CD14-positive monocyte (primary cell): ENCODE data around the gene EDIL3. TPM values are rescaled to one million over a fixed set of nuclear protein-coding genes. Genes with fewer than 3 reads are reported as not detected.

Experiments
- DNase-seq, 3 donors: peaks; one replicate each; pipeline ENCODE4 v3.0.0-alpha.2; 2011 to 2022
- H2AFZ ChIP-seq: 2 replicates; pipeline ENCODE4 v1.6.0; 2012; ENCODE audit warnings: mild to moderate bottlenecking, low read depth, low read length, inconsistent platforms; ENCODE audit not compliant: insufficient read depth, poor library complexity, severe bottlenecking
- H3K27ac ChIP-seq, 2 donors: 1 replicate in 1 of 2; 2 replicates in 1 of 2; pipeline ENCODE4 v1.5.1; 2012 to 2013; ENCODE audit warnings: low read length in 2 of 2, control low read depth in 1 of 2, inconsistent platforms in 1 of 2, low read depth in 1 of 2, mild to moderate bottlenecking in 1 of 2
- H3K27me3 ChIP-seq, 2 donors: one replicate each; pipeline versions ENCODE4 v1.6.0 to v1.6.1; 2011 to 2013; ENCODE audit warnings: low read length in 2 of 2; ENCODE audit not compliant: control insufficient read depth in 2 of 2, insufficient read depth in 2 of 2
- H3K36me3 ChIP-seq, 2 donors: replicated peaks in 1 of 2; 1 replicate in 1 of 2; 2 replicates in 1 of 2; pipeline versions ENCODE4 v1.5.1 to v1.6.1; 2012 to 2013; ENCODE audit warnings: low read length in 2 of 2, control low read depth in 1 of 2, inconsistent platforms in 1 of 2, mild to moderate bottlenecking in 1 of 2; ENCODE audit not compliant: insufficient read depth in 2 of 2, control insufficient read depth in 1 of 2
- H3K4me1 ChIP-seq, 2 donors: 1 replicate in 1 of 2; 2 replicates in 1 of 2; pipeline versions ENCODE4 v1.5.1 to v1.6.1; 2012 to 2013; ENCODE audit warnings: low read length in 2 of 2, control low read depth in 1 of 2, inconsistent platforms in 1 of 2, mild to moderate bottlenecking in 1 of 2, moderate library complexity in 1 of 2; ENCODE audit not compliant: insufficient read depth in 2 of 2, control insufficient read depth in 1 of 2
- H3K4me2 ChIP-seq: replicated peaks from 2 replicates; pipeline ENCODE3; 2012; ENCODE audit warnings: low read length, moderate library complexity, mild to moderate bottlenecking; ENCODE audit not compliant: poor library complexity, severe bottlenecking; ENCODE audit errors: extremely low read depth
- H3K4me3 ChIP-seq, 3 experiments: fragments of 200-600 bp in 1 of 3; sonication (generic) in 1 of 3; replicated peaks in 1 of 3; 1 replicate in 2 of 3; 2 replicates in 1 of 3; pipeline ENCODE4 v1.5.1; 2011 to 2013; ENCODE audit warnings: low read length in 3 of 3, mild to moderate bottlenecking in 3 of 3, control low read depth in 2 of 3, low read depth in 2 of 3, inconsistent platforms in 1 of 3, moderate library complexity in 1 of 3
- H3K79me2 ChIP-seq: 2 replicates; pipeline ENCODE4 v1.6.0; 2012; ENCODE audit warnings: mild to moderate bottlenecking, control low read depth, inconsistent platforms, low read length, moderate library complexity; ENCODE audit not compliant: insufficient read depth
- H3K9ac ChIP-seq: 2 replicates; pipeline ENCODE4 v1.6.0; 2017; ENCODE audit warnings: low read length, mild to moderate bottlenecking; ENCODE audit not compliant: insufficient read depth, poor library complexity, severe bottlenecking
- H3K9me3 ChIP-seq, 2 donors: replicated peaks in 1 of 2; 1 replicate in 1 of 2; 2 replicates in 1 of 2; pipeline versions ENCODE4 v1.5.1 to v1.6.1; 2012 to 2013; ENCODE audit warnings: low read length in 2 of 2, control low read depth in 1 of 2; ENCODE audit not compliant: control insufficient read depth in 1 of 2, insufficient read depth in 1 of 2
- H4K20me1 ChIP-seq: 2 replicates; pipeline ENCODE4 v1.6.0; 2012; ENCODE audit warnings: mild to moderate bottlenecking, low read length, control low read depth, moderate library complexity; ENCODE audit not compliant: insufficient read depth
- H3K27ac Mint-ChIP-seq, 7 donors: one replicate each; pipeline ENCODE4 v1.8.0; 2020; ENCODE audit warnings: mild to moderate bottlenecking in 7 of 7, mixed read lengths in 7 of 7, moderate library complexity in 6 of 7, inconsistent platforms in 2 of 7
- H3K27me3 Mint-ChIP-seq, 3 donors: one replicate each; pipeline ENCODE4 v1.8.0; 2021 to 2022; ENCODE audit warnings: low read depth in 3 of 3, mild to moderate bottlenecking in 3 of 3, mixed read lengths in 3 of 3, moderate library complexity in 3 of 3, inconsistent platforms in 1 of 3
- H3K36me3 Mint-ChIP-seq, 2 donors: one replicate each; pipeline ENCODE4 v1.8.0; 2020; ENCODE audit warnings: mixed read lengths in 2 of 2, inconsistent platforms in 1 of 2, mild to moderate bottlenecking in 1 of 2
- H3K4me1 Mint-ChIP-seq: one replicate; pipeline ENCODE4 v1.8.0; 2020; ENCODE audit warnings: mild to moderate bottlenecking, mixed read lengths
- H3K4me3 Mint-ChIP-seq, 2 donors: one replicate each; pipeline ENCODE4 v1.8.0; 2020; ENCODE audit warnings: mild to moderate bottlenecking in 2 of 2, mixed read lengths in 2 of 2, moderate library complexity in 1 of 2
- H3K9me3 Mint-ChIP-seq, 7 donors: one replicate each; pipeline ENCODE4 v1.8.0; 2020 to 2022; ENCODE audit warnings: mixed read lengths in 7 of 7, mild to moderate bottlenecking in 6 of 7, moderate library complexity in 6 of 7, inconsistent platforms in 2 of 7
- CTCF ChIP-seq: fragments of 200-600 bp; IDR thresholded peaks from one replicate; pipeline ENCODE4 v1.8.0; 2022; ENCODE audit warnings: antibody characterized with exemption, mild to moderate bottlenecking
- WGBS: methylation state at CpG from one replicate; pipeline ENCODE4 v1.1.5; 2013; ENCODE audit warnings: missing lambda C conversion rate; ENCODE audit not compliant: insufficient coverage; 5-methylcytosine and 5-hydroxymethylcytosine counted together
- intact Hi-C, 2 donors: fragments of 100-400 bp; cut with micrococcal nuclease; formaldehyde crosslinking; loops; one replicate each; pipeline versions ENCODE4 v1.15.0 to v1.15.1; 2023
- polyA plus RNA-seq, 3 donors: library from polyadenylated mRNA; depleted of rRNA in 1 of 3; unstranded in 2 of 3; stranded (reverse) in 1 of 3; fragments of 300-500 nt in 2 of 3; fragments of >200 nt in 1 of 3; fragmentation: Illumina TruSeq in 2 of 3; gene quantifications; 1 replicate in 2 of 3; 2 replicates in 1 of 3; pipeline ENCODE4 v1.2.3, GENCODE V29; 2012 to 2021

Gene EDIL3
- polyA plus RNA-seq, 3 donors, result 0.09 TPM; not detected in 2

GRCh38 chr5:83937837-83938236, 446.8 kb downstream of the EDIL3 start:
- Mint-ChIP-seq H3K36me3 (no peaks in the 10 kb centered on the region), H3K27ac (no peak overlapping the region), H3K4me3 (no peak overlapping the region), H3K9me3 (peaks cover 0 to 2% (median 2%) of the 10 kb centered on the region in 7 donors), H3K4me1 (no peaks in the 10 kb centered on the region), H3K27me3 (peaks cover 0 to 2% (median 2%) of the 10 kb centered on the region in 3 donors)
- DNase-seq, result no peak
- no peak for TF ChIP-seq CTCF
- no peak overlapping the region for H3K27ac ChIP-seq
- no peaks in the 10 kb centered on the region for H4K20me1 ChIP-seq
- no peak overlapping the region for H3K4me3 ChIP-seq
- no peaks in the 10 kb centered on the region for H3K79me2 ChIP-seq
- no peak overlapping the region for H3K9ac ChIP-seq
- no CpG with 5 or more reads among the region's 1 CpG for WGBS
- no peak overlapping the region for H2AFZ ChIP-seq
- no peaks in the 10 kb centered on the region for H3K36me3 ChIP-seq
- intact Hi-C loops, result no loop called here
- H3K27me3 ChIP-seq, result no peaks in the 10 kb centered on the region
- peaks cover 0 to 2% of the 10 kb centered on the region in 2 donors for H3K9me3 ChIP-seq
- H3K4me2 ChIP-seq, result no peak overlapping the region
- no peaks in the 10 kb centered on the region for H3K4me1 ChIP-seq

GRCh38 chr5:83931969-83932368, 452.7 kb downstream of the EDIL3 start:
- no peak for DNase-seq
- Histone ChIP-seq H3K4me1 (no peaks in the 10 kb centered on the region), H4K20me1 (no peaks in the 10 kb centered on the region), H3K79me2 (no peaks in the 10 kb centered on the region), H3K4me2 (no peak overlapping the region), H3K9me3 (peaks cover 6 to 7% of the 10 kb centered on the region in 2 donors), H2AFZ (no peak overlapping the region), H3K27ac (no peak overlapping the region), H3K4me3 (no peak overlapping the region), H3K36me3 (no peaks in the 10 kb centered on the region), H3K27me3 (no peaks in the 10 kb centered on the region), H3K9ac (no peak overlapping the region)
- Mint-ChIP-seq H3K27ac (no peak overlapping the region), H3K9me3 (peaks cover 0 to 6% (median 4%) of the 10 kb centered on the region in 7 donors), H3K4me1 (no peaks in the 10 kb centered on the region), H3K27me3 (peaks cover 0 to 2% (median 1%) of the 10 kb centered on the region in 3 donors), H3K4me3 (no peak overlapping the region), H3K36me3 (no peaks in the 10 kb centered on the region)
- TF ChIP-seq CTCF, result no peak
- intact Hi-C loops, result no loop called here
